ENCODE data around the gene CYP2D6.
"Not testable (repeated sequence)": the region's sequence is repeated elsewhere in the genome, so short reads cannot be mapped to it uniquely, and the experiment has no call there.

The CYP2D6 gene

DNA sequence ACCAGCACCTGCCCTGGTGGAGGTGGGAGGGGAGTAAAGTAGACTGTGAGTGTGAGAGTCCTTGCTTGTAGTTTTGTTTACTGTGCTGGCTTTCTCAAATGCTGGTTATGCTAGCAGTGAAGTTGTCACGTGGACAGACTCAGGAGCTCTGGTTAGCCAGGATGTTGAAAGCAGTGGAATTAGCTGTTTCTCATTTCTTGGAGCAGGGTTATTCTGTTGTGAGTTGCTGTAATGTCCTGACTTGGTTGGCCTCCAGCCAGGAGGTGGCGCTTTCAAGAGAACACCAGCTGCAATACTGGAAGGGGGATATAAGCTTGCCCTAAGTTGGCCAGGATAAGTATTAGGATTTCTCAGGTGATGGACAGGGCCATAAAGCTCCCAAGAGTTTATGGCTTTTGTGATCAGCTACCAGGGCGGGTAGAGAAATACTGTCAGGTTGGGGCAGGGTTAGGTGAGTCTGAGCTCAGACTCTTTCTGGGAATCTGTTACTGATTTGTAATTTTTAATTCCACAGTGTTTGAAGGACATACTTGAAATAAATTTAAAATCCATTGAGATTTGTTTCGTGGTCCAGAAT lies 13.7 kb downstream of the CYP2D6 start:
- Histone ChIP-seq H3K27me3 (ENCODE audit: insufficient read depth, poor library complexity, severe bottlenecking) (no peaks in the 10 kb centered on the region), H3K9me3 (ENCODE audit: severe bottlenecking) (peaks cover 5% of the 10 kb centered on the region), H3K4me3 (ENCODE audit: severe bottlenecking) (no peak overlapping the region), H3K4me1 (ENCODE audit: insufficient read depth, poor library complexity, severe bottlenecking) (no peaks in the 10 kb centered on the region), H3K36me3 (ENCODE audit: low read depth) (no peaks in the 10 kb centered on the region), H3K27ac (ENCODE audit: poor library complexity, severe bottlenecking) (no peak overlapping the region)
- no peak for DNase-seq (ENCODE audit: low spot score)
- TF ChIP-seq CTCF (IDR thresholded peaks at IDR 0.05; ENCODE audit: poor library complexity, severe bottlenecking), result no peak
- no peak for ATAC-seq (ENCODE audit: low read depth)

GRCh38 chr22:42115420-42115830 lies 15.2 kb downstream of the CYP2D6 start:
- not testable (repeated sequence) for H3K9me3 ChIP-seq (ENCODE audit: severe bottlenecking); ATAC-seq (ENCODE audit: low read depth)

DNA sequence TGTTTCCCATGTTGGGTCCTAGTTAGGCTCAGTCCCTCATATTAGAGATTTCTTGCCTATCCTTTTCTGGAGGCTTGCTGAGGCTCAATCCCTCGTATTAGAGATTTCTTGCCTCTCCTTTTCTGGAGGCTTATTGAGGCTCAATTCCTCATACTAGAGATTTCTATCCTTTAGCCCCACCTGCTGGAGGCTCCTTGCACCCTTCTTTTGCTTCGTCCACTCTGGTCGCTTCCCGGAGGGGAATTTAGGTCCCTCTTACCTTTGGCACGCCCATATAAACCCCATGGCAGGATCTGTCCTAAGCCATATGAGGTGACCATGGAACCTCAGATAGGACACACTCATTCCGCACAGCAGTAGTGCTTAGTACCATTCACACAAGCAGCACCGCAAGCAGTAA lies 15.9 kb downstream of the CYP2D6 start:
- ATAC-seq (ENCODE audit: low read depth), result no peak
- H3K4me1 ChIP-seq (ENCODE audit: insufficient read depth, poor library complexity, severe bottlenecking), result no peaks in the 10 kb centered on the region
- DNase-seq (ENCODE audit: low spot score), result no peak

More at GRCh38 chr22:42115420-42115830, 15.2 kb downstream of the CYP2D6 start:
- H3K4me1 ChIP-seq (ENCODE audit: insufficient read depth, poor library complexity, severe bottlenecking); H3K4me3 ChIP-seq (ENCODE audit: severe bottlenecking); H3K27ac ChIP-seq (ENCODE audit: poor library complexity, severe bottlenecking); H3K27me3 ChIP-seq (ENCODE audit: insufficient read depth, poor library complexity, severe bottlenecking); DNase-seq (ENCODE audit: low spot score); H3K36me3 ChIP-seq (ENCODE audit: low read depth): not testable (repeated sequence)

GRCh38 chr22:42112793-42113192 lies 17.8 kb downstream of the CYP2D6 start:
- H3K27me3 ChIP-seq (ENCODE audit: insufficient read depth, poor library complexity, severe bottlenecking); H3K4me1 ChIP-seq (ENCODE audit: insufficient read depth, poor library complexity, severe bottlenecking); H3K27ac ChIP-seq (ENCODE audit: poor library complexity, severe bottlenecking); ATAC-seq (ENCODE audit: low read depth); H3K9me3 ChIP-seq (ENCODE audit: severe bottlenecking); DNase-seq (ENCODE audit: low spot score); H3K36me3 ChIP-seq (ENCODE audit: low read depth); H3K4me3 ChIP-seq (ENCODE audit: severe bottlenecking): not testable (repeated sequence)

More for the DNA sequence above, 15.9 kb downstream of the CYP2D6 start:
- H3K4me3 ChIP-seq (ENCODE audit: severe bottlenecking), result no peak overlapping the region
- H3K36me3 ChIP-seq (ENCODE audit: low read depth), result no peaks in the 10 kb centered on the region
- no peak for TF ChIP-seq CTCF (IDR thresholded peaks at IDR 0.05; ENCODE audit: poor library complexity, severe bottlenecking)
- no peak overlapping the region for H3K27ac ChIP-seq (ENCODE audit: poor library complexity, severe bottlenecking)
- no peaks in the 10 kb centered on the region for H3K27me3 ChIP-seq (ENCODE audit: insufficient read depth, poor library complexity, severe bottlenecking)
- H3K9me3 ChIP-seq (ENCODE audit: severe bottlenecking), result peaks cover 5% of the 10 kb centered on the region

GRCh38 chr22:42111798-42112197 lies 18.8 kb downstream of the CYP2D6 start:
- Histone ChIP-seq H3K4me3 (ENCODE audit: severe bottlenecking) (no peak overlapping the region), H3K4me1 (ENCODE audit: insufficient read depth, poor library complexity, severe bottlenecking) (no peaks in the 10 kb centered on the region), H3K36me3 (ENCODE audit: low read depth) (no peaks in the 10 kb centered on the region), H3K27me3 (ENCODE audit: insufficient read depth, poor library complexity, severe bottlenecking) (no peaks in the 10 kb centered on the region), H3K27ac (ENCODE audit: poor library complexity, severe bottlenecking) (no peak overlapping the region), H3K9me3 (ENCODE audit: severe bottlenecking) (peaks cover 5% of the 10 kb centered on the region)
- DNase-seq (ENCODE audit: low spot score) (no peak), ATAC-seq (ENCODE audit: low read depth) (no peak)
- TF ChIP-seq CTCF (IDR thresholded peaks at IDR 0.05; ENCODE audit: poor library complexity, severe bottlenecking), result no peak

GRCh38 chr22:42108848-42109247 lies 21.8 kb downstream of the CYP2D6 start:
- no peak for ATAC-seq (ENCODE audit: low read depth)
- Histone ChIP-seq H3K36me3 (ENCODE audit: low read depth) (no peaks in the 10 kb centered on the region), H3K27ac (ENCODE audit: poor library complexity, severe bottlenecking) (no peak overlapping the region), H3K4me3 (ENCODE audit: severe bottlenecking) (no peak overlapping the region), H3K4me1 (ENCODE audit: insufficient read depth, poor library complexity, severe bottlenecking) (no peaks in the 10 kb centered on the region), H3K9me3 (ENCODE audit: severe bottlenecking) (peaks cover 6% of the 10 kb centered on the region), H3K27me3 (ENCODE audit: insufficient read depth, poor library complexity, severe bottlenecking) (no peaks in the 10 kb centered on the region)
- DNase-seq (ENCODE audit: low spot score), result no peak
- no peak for TF ChIP-seq CTCF (IDR thresholded peaks at IDR 0.05; ENCODE audit: poor library complexity, severe bottlenecking)

DNA sequence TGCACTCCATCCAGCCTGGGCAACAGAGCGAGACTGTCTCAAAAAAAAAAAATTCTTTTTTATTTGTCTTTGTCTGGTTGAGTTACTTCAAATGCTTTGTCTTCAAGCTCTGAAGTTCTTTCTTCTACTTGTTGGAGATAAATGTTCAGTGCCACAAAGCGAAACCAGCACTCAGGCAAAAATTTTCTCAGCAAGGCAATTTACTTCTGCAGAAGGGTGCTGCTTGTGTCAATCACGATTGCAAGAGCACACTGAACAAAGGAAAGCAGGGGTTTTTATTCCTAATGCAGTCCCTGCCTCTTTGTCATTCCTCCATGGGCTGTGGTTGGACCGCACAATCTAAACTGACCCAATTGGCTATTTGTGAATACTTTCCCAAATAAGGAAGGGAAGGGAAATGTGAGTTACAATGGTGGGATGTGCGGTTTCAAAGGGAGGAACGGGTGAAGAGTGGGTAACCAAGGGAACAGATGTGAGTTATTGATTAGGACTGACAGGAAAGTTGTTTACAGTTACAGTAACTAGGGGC lies 26.2 kb downstream of the CYP2D6 start:
- H3K36me3 ChIP-seq (ENCODE audit: low read depth); H3K4me3 ChIP-seq (ENCODE audit: severe bottlenecking); H3K27ac ChIP-seq (ENCODE audit: poor library complexity, severe bottlenecking); ATAC-seq (ENCODE audit: low read depth); H3K4me1 ChIP-seq (ENCODE audit: insufficient read depth, poor library complexity, severe bottlenecking); DNase-seq (ENCODE audit: low spot score); H3K9me3 ChIP-seq (ENCODE audit: severe bottlenecking); H3K27me3 ChIP-seq (ENCODE audit: insufficient read depth, poor library complexity, severe bottlenecking): not testable (repeated sequence)

Measured in RWPE2 (cell line).